ENCODE results near the gene MX2. TPM values are rescaled to one million over a fixed set of nuclear protein-coding genes. Genes with fewer than 3 reads are reported as not detected.

The MX2 gene
- total and polyA plus RNA-seq, 4 donors = 0.69 to 4.7 (median 2.2) TPM

DNA sequence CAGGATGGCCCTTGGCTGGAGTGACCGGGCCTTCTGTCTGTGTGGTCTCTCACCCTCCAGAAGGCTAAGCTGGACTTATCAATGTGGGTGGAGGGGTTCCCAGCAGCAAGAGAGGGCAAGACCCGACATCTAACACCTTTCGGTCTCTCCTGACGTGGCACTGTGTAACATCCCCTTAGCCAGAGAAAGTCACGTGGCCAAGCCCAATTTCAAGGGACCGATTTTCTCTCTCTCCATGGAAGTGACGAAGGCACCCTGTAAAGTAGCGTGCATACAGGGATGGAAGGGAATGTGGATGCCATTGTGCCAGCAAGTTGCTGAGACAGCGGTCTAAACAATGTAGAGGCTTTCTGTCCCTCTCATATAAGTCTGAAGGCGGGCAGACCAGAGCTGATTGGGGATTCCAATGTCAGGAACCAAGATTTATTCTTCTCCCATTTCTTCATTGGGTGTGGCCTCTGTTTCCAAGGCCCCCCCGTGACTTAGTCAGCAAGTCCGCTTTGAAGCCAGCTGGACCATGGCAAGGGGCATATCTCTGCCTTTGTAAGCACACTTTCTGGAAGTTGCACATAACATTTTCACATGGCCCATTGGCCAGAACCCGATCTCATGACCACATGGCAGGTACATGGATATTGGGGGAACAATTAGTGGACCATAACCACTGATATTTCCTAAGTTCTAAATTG lies 76.7 kb downstream of the MX2 start:
- no peak for DNase-seq (ENCODE audit: low spot score)
- 92% methylated on average over 13 of the region's 13 CpGs for WGBS
- H3K9me3 ChIP-seq (ENCODE audit: control insufficient read depth in 4 of 4, low read length in 3 of 4) = peaks cover 0 to 5% (median 0%) of the 10 kb centered on the region in 4 donors
- no peak overlapping the region for H3K4me3 ChIP-seq (ENCODE audit: low read depth in 1 of 3, low read length in 3 of 3)
- TF ChIP-seq FOXA2 (IDR thresholded peaks at IDR 0.05) (no peak), GABPA (IDR thresholded peaks at IDR 0.05 in 1 of 2, conservative IDR thresholded peaks at IDR 0.05 in 1 of 2) (no peak)
- peaks cover 17 to 86% (median 65%) of the 10 kb centered on the region in 4 donors for H3K36me3 ChIP-seq (ENCODE audit: control insufficient read depth in 4 of 4, insufficient read depth in 3 of 4, low read depth in 1 of 4, low read length in 3 of 4)
- no peak overlapping the region for H3K9ac ChIP-seq (ENCODE audit: low read depth in 1 of 2, low read length in 2 of 2)
- H3K27me3 ChIP-seq (ENCODE audit: control insufficient read depth in 4 of 4, insufficient read depth in 4 of 4, low read length in 3 of 4) = no peaks in the 10 kb centered on the region
- H3K27ac ChIP-seq (ENCODE audit: low read depth in 1 of 2, low read length in 2 of 2) = no peak overlapping the region
- no peaks in the 10 kb centered on the region for H3K4me1 ChIP-seq (ENCODE audit: control insufficient read depth in 4 of 4, insufficient read depth in 4 of 4, low read length in 3 of 4)

DNA sequence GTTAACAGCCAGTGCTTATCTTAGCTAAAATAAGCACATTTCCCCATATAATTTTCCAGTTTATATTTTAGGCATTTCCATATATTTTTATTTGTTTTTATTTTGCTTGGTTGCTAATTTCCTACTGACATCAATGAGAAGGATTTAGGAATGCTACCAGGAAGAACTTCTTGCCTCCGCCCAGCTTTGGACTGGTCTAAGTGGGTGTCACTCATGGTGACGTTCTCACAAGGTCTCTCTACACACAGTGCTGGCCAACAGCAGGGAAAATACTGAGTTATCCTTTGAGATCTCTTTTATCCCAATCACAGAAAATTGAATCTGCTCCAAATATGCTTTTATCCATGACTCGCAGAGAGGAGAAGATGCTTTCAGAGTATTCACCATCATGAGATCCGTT lies 77.4 kb downstream of the MX2 start:
- Histone ChIP-seq H3K4me1 (ENCODE audit: control insufficient read depth in 4 of 4, insufficient read depth in 4 of 4, low read length in 3 of 4) (no peaks in the 10 kb centered on the region), H3K9me3 (ENCODE audit: control insufficient read depth in 4 of 4, low read length in 3 of 4) (peaks cover 0 to 5% (median 0%) of the 10 kb centered on the region in 4 donors), H3K4me3 (ENCODE audit: low read depth in 1 of 3, low read length in 3 of 3) (no peak overlapping the region), H3K9ac (ENCODE audit: low read depth in 1 of 2, low read length in 2 of 2) (no peak overlapping the region), H3K27me3 (ENCODE audit: control insufficient read depth in 4 of 4, insufficient read depth in 4 of 4, low read length in 3 of 4) (no peaks in the 10 kb centered on the region), H3K27ac (ENCODE audit: low read depth in 1 of 2, low read length in 2 of 2) (no peak overlapping the region), H3K36me3 (ENCODE audit: control insufficient read depth in 4 of 4, insufficient read depth in 3 of 4, low read depth in 1 of 4, low read length in 3 of 4) (peaks cover 19 to 90% (median 65%) of the 10 kb centered on the region in 4 donors)
- no peak for DNase-seq (ENCODE audit: low spot score)
- TF ChIP-seq RXRA (IDR thresholded peaks at IDR 0.05) (no peak), HNF4G (IDR thresholded peaks at IDR 0.05) (no peak), MAX (IDR thresholded peaks at IDR 0.05) (no peak), RAD21 (IDR thresholded peaks at IDR 0.05) (no peak), ZBTB33 (IDR thresholded peaks at IDR 0.05) (no peak), EGR1 (IDR thresholded peaks at IDR 0.05; ENCODE audit: low read depth in 2 of 2) (no peak)
- WGBS = 83% methylated on average over 4 of the region's 4 CpGs

DNA sequence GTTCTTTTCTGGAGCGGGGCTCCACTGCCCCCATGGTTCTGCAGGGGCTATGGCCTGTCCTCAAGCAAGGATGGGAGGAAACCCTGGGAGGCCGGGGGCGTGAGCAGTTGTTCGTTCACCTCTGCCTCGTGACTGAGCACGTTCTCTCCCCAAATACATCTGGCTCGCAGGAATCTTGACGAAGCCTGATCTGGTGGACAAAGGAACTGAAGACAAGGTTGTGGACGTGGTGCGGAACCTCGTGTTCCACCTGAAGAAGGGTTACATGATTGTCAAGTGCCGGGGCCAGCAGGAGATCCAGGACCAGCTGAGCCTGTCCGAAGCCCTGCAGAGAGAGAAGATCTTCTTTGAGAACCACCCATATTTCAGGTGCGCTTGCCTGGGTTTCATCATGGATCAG lies 79.7 kb downstream of the MX2 start:
- DNase-seq (ENCODE audit: low spot score) = no peak
- Histone ChIP-seq H3K9me3 (ENCODE audit: control insufficient read depth in 4 of 4, low read length in 3 of 4) (no peaks in the 10 kb centered on the region), H3K9ac (ENCODE audit: low read depth in 1 of 2, low read length in 2 of 2) (no peak overlapping the region), H3K4me3 (ENCODE audit: low read depth in 1 of 3, low read length in 3 of 3) (no peak overlapping the region), H3K27ac (ENCODE audit: low read depth in 1 of 2, low read length in 2 of 2) (no peak overlapping the region), H3K4me1 (ENCODE audit: control insufficient read depth in 4 of 4, insufficient read depth in 4 of 4, low read length in 3 of 4) (no peaks in the 10 kb centered on the region), H3K27me3 (ENCODE audit: control insufficient read depth in 4 of 4, insufficient read depth in 4 of 4, low read length in 3 of 4) (no peaks in the 10 kb centered on the region), H3K36me3 (ENCODE audit: control insufficient read depth in 4 of 4, insufficient read depth in 3 of 4, low read depth in 1 of 4, low read length in 3 of 4) (peaks cover 25 to 86% (median 63%) of the 10 kb centered on the region in 4 donors)
- no peak for TF ChIP-seq JUND (IDR thresholded peaks at IDR 0.05)
- no peak for TF ChIP-seq ZBTB33 (IDR thresholded peaks at IDR 0.05)
- no peak for TF ChIP-seq YY1 (IDR thresholded peaks at IDR 0.05)
- no peak for TF ChIP-seq HNF4A (conservative IDR thresholded peaks at IDR 0.05)
- TF ChIP-seq SP1 (IDR thresholded peaks at IDR 0.05) = no peak
- TF ChIP-seq REST (IDR thresholded peaks at IDR 0.05) = no peak
- TF ChIP-seq EGR1 (IDR thresholded peaks at IDR 0.05; ENCODE audit: low read depth in 2 of 2) = no peak
- no peak for TF ChIP-seq HNF4G (IDR thresholded peaks at IDR 0.05)
- no peak for TF ChIP-seq TAF1 (conservative IDR thresholded peaks at IDR 0.05)
- no peak for TF ChIP-seq GABPA (IDR thresholded peaks at IDR 0.05 in 1 of 2, conservative IDR thresholded peaks at IDR 0.05 in 1 of 2)
- TF ChIP-seq RAD21 (IDR thresholded peaks at IDR 0.05) = no peak
- no peak for TF ChIP-seq CTCF (IDR thresholded peaks at IDR 0.05; ENCODE audit: low read depth, low read length, missing input control)
- TF ChIP-seq NR2F2 (IDR thresholded peaks at IDR 0.05) = no peak
- no peak for TF ChIP-seq MAX (IDR thresholded peaks at IDR 0.05)
- no peak for TF ChIP-seq FOXA1 (IDR thresholded peaks at IDR 0.05)
- no peak for TF ChIP-seq FOXA2 (IDR thresholded peaks at IDR 0.05)
- no peak for TF ChIP-seq RXRA (IDR thresholded peaks at IDR 0.05)
- 96% methylated on average over 14 of the region's 14 CpGs for WGBS
